Stimulated activated naive CD8-positive, alpha-beta T cell treated with anti-CD3 and anti-CD28 coated beads, Interleukin-15, amount 100 ng/mL, for 72 hours (primary cell): ENCODE measurements around the gene SELL.
"Not testable (repeated sequence)": the region's sequence is repeated elsewhere in the genome, so short reads cannot be mapped to it uniquely, and the experiment has no call there.

Experiments used
- ATAC-seq: fragments of 150-1000 bp; cut with Tn5 transposase; 2 replicates; pipeline ENCODE4 v1.10.0; 2021; ENCODE audit warnings: mild to moderate bottlenecking, moderate library complexity
- DNase-seq, 2 donors: peaks; one replicate each; pipeline ENCODE4 v3.0.0; 2021 to 2022
- H3K27ac Mint-ChIP-seq, 2 donors: one replicate each; pipeline ENCODE4 v1.8.0; 2022; ENCODE audit warnings: mild to moderate bottlenecking in 2 of 2, mixed read lengths in 2 of 2, moderate library complexity in 2 of 2
- H3K27me3 Mint-ChIP-seq: one replicate; pipeline ENCODE4 v1.8.0; 2022; ENCODE audit warnings: mixed read lengths
- H3K4me1 Mint-ChIP-seq: one replicate; pipeline ENCODE4 v1.8.0; 2022; ENCODE audit warnings: mild to moderate bottlenecking, mixed read lengths
- H3K4me3 Mint-ChIP-seq, 2 donors: one replicate each; pipeline ENCODE4 v1.8.0; 2022; ENCODE audit warnings: mild to moderate bottlenecking in 2 of 2, mixed read lengths in 2 of 2, moderate library complexity in 1 of 2
- H3K9me3 Mint-ChIP-seq, 2 donors: one replicate each; pipeline ENCODE4 v1.8.0; 2022; ENCODE audit warnings: mixed read lengths in 2 of 2

Gene SELL

GRCh38 chr1:169723763-169724162, 12.3 kb upstream of the SELL start:
- H3K27me3 Mint-ChIP-seq = peaks cover 15% of the 10 kb centered on the region
- no peak for DNase-seq
- no peaks in the 10 kb centered on the region for H3K4me1 Mint-ChIP-seq

GRCh38 chr1:169722779-169723178, 11.4 kb upstream of the SELL start:
- no peaks in the 10 kb centered on the region for H3K9me3 Mint-ChIP-seq
- DNase-seq = no peak
- no peaks in the 10 kb centered on the region for H3K4me1 Mint-ChIP-seq
- ATAC-seq = no peak
- no peak overlapping the region for H3K4me3 Mint-ChIP-seq
- peaks cover 12% of the 10 kb centered on the region for H3K27me3 Mint-ChIP-seq
- H3K27ac Mint-ChIP-seq = no peak overlapping the region

More at GRCh38 chr1:169723763-169724162, 12.3 kb upstream of the SELL start:
- no peaks in the 10 kb centered on the region for H3K9me3 Mint-ChIP-seq
- no peak overlapping the region for H3K27ac Mint-ChIP-seq
- no peak for ATAC-seq
- no peak overlapping the region for H3K4me3 Mint-ChIP-seq

- DNase-seq, H3K4me3 Mint-ChIP-seq, H3K9me3 Mint-ChIP-seq: not testable (repeated sequence)
These were observed 3.7 kb upstream of the SELL start for GRCh38 chr1:169715100-169715499.

GRCh38 chr1:169713090-169713489, 1.7 kb upstream of the SELL start:
- H3K4me1 Mint-ChIP-seq, H3K27me3 Mint-ChIP-seq, H3K9me3 Mint-ChIP-seq, ATAC-seq, H3K4me3 Mint-ChIP-seq, DNase-seq, H3K27ac Mint-ChIP-seq: not testable (repeated sequence)

More at GRCh38 chr1:169715100-169715499, 3.7 kb upstream of the SELL start:
- ATAC-seq, H3K27me3 Mint-ChIP-seq, H3K4me1 Mint-ChIP-seq, H3K27ac Mint-ChIP-seq: not testable (repeated sequence)

GRCh38 chr1:169712309-169712631, 850 bp upstream of the SELL start:
- H3K27me3 Mint-ChIP-seq = no peaks in the 10 kb centered on the region
- no peaks in the 10 kb centered on the region for H3K4me1 Mint-ChIP-seq
- DNase-seq = no peak
- peaks cover 2 to 7% of the 10 kb centered on the region in 2 donors for H3K9me3 Mint-ChIP-seq
- ATAC-seq = no peak
- H3K4me3 Mint-ChIP-seq = peak overlapping the region in 1 of 2 donors; percentile 90
- H3K27ac Mint-ChIP-seq = no peak overlapping the region

GRCh38 chr1:169708647-169709046, 2.8 kb downstream of the SELL start:
- ATAC-seq (peak; percentile 35), DNase-seq (no peak)
- peak overlapping the region; percentile 80 to 90 for H3K4me3 Mint-ChIP-seq
- no peaks in the 10 kb centered on the region for H3K27me3 Mint-ChIP-seq
- no peaks in the 10 kb centered on the region for H3K9me3 Mint-ChIP-seq
- peaks cover 36% of the 10 kb centered on the region for H3K4me1 Mint-ChIP-seq
- peak overlapping the region; percentile 86 to 91 for H3K27ac Mint-ChIP-seq

- no peak for DNase-seq
- Mint-ChIP-seq H3K4me1 (peaks cover 42% of the 10 kb centered on the region), H3K27me3 (no peaks in the 10 kb centered on the region), H3K4me3 (peak overlapping the region; percentile 80 to 90), H3K9me3 (no peaks in the 10 kb centered on the region), H3K27ac (peak overlapping the region; percentile 86 to 91)
- ATAC-seq = peak; percentile 44
These were observed 3.4 kb downstream of the SELL start for GRCh38 chr1:169707912-169708604.

- H3K9me3 Mint-ChIP-seq = no peaks in the 10 kb centered on the region
- peak overlapping the region; percentile 46 to 87 for H3K4me3 Mint-ChIP-seq
- H3K27me3 Mint-ChIP-seq = no peaks in the 10 kb centered on the region
- peaks cover 74% of the 10 kb centered on the region for H3K4me1 Mint-ChIP-seq
- no peak for DNase-seq
- peak overlapping the region in 1 of 2 donors; percentile 28 for H3K27ac Mint-ChIP-seq
- ATAC-seq = no peak
These were observed 6.6 kb downstream of the SELL start for GRCh38 chr1:169704797-169705196.

- Mint-ChIP-seq H3K27ac (peak overlapping the region; percentile 79 to 84), H3K4me1 (peaks cover 100% of the 10 kb centered on the region), H3K9me3 (no peaks in the 10 kb centered on the region), H3K27me3 (no peaks in the 10 kb centered on the region), H3K4me3 (peak overlapping the region; percentile 14 to 53)
- DNase-seq (no peak), ATAC-seq (no peak)
These were observed 10.0 kb downstream of the SELL start for GRCh38 chr1:169701261-169702005.

GRCh38 chr1:169699707-169700106, 11.7 kb downstream of the SELL start:
- no peak for DNase-seq
- H3K9me3 Mint-ChIP-seq = no peaks in the 10 kb centered on the region
- ATAC-seq = no peak
- peak overlapping the region; percentile 5 to 54 for H3K4me3 Mint-ChIP-seq
- no peaks in the 10 kb centered on the region for H3K27me3 Mint-ChIP-seq
- peak overlapping the region; percentile 19 to 95 for H3K27ac Mint-ChIP-seq
- peaks cover 100% of the 10 kb centered on the region for H3K4me1 Mint-ChIP-seq

- H3K27me3 Mint-ChIP-seq = no peaks in the 10 kb centered on the region
- ATAC-seq (peak; percentile 69), DNase-seq (peak in 1 of 2 donors; percentile 49)
- H3K4me1 Mint-ChIP-seq = peaks cover 100% of the 10 kb centered on the region
- peak overlapping the region; percentile 15 to 54 for H3K4me3 Mint-ChIP-seq
- H3K9me3 Mint-ChIP-seq = no peaks in the 10 kb centered on the region
- H3K27ac Mint-ChIP-seq = peak overlapping the region; percentile 86 to 95
These were observed 12.4 kb downstream of the SELL start for GRCh38 chr1:169698976-169699375.

- H3K4me3 Mint-ChIP-seq = peak overlapping the region; percentile 4 to 54
- H3K9me3 Mint-ChIP-seq = no peaks in the 10 kb centered on the region
- ATAC-seq (peak; percentile 22), DNase-seq (no peak)
- peaks cover 93% of the 10 kb centered on the region for H3K4me1 Mint-ChIP-seq
- H3K27me3 Mint-ChIP-seq = no peaks in the 10 kb centered on the region
- peak overlapping the region; percentile 86 to 95 for H3K27ac Mint-ChIP-seq
These were observed 13.7 kb downstream of the SELL start for GRCh38 chr1:169697755-169698154.

GRCh38 chr1:169696273-169697100, 14.9 kb downstream of the SELL start:
- no peaks in the 10 kb centered on the region for H3K9me3 Mint-ChIP-seq
- no peaks in the 10 kb centered on the region for H3K27me3 Mint-ChIP-seq
- ATAC-seq = no peak
- peak overlapping the region; percentile 15 to 71 for H3K4me3 Mint-ChIP-seq
- H3K27ac Mint-ChIP-seq = peak overlapping the region in 1 of 2 donors; percentile 95
- no peak for DNase-seq
- H3K4me1 Mint-ChIP-seq = peaks cover 80% of the 10 kb centered on the region

GRCh38 chr1:169694304-169695075, 16.9 kb downstream of the SELL start:
- DNase-seq (peak; percentile 40 to 47), ATAC-seq (peak; percentile 48)
- Mint-ChIP-seq H3K4me3 (peak overlapping the region; percentile 27 to 49), H3K4me1 (peaks cover 60% of the 10 kb centered on the region), H3K27me3 (no peaks in the 10 kb centered on the region), H3K9me3 (no peaks in the 10 kb centered on the region), H3K27ac (peak overlapping the region in 1 of 2 donors; percentile 87)
